SK-N-SH (cell line): ENCODE results near the gene SLC7A8. TPM values are rescaled to one million over a fixed set of nuclear protein-coding genes. Genes with fewer than 3 reads are reported as not detected.

Experiments used
- CTCF ChIA-PET: fragments of 300-600, 350-600 bp; formaldehyde crosslinking; extraction: SDS; loops from one replicate; lab custom pipeline; 2021; lab: Yijun Ruan, JAX
- POLR2A ChIA-PET: fragments of 350-600 bp; sonication (Branson Sonifier 250); formaldehyde crosslinking; extraction: SDS; loops from one replicate; lab custom pipeline; 2020; ENCODE audit warnings: antibody characterized with exemption, inconsistent platforms; lab: Yijun Ruan, JAX
- DNase-seq: peaks from one replicate; pipeline ENCODE4 v3.0.0; 2012
- H2AFZ ChIP-seq: fragments of 200-600 bp; sonication (generic); 2 replicates; pipeline ENCODE4 v1.8.1; 2016; ENCODE audit warnings: antibody characterized with exemption, mild to moderate bottlenecking, low read depth
- H3F3A ChIP-seq: fragments of 200-600 bp; sonication (generic); replicated peaks from 2 replicates; pipeline ENCODE3; 2016; ENCODE audit warnings: antibody characterized with exemption, mild to moderate bottlenecking; ENCODE audit not compliant: insufficient read depth
- H3K27ac ChIP-seq, 2 experiments: fragments of 200-500 bp in 1 of 2; fragments of 200-600 bp in 1 of 2; sonication (Bioruptor generic) in 1 of 2; sonication (generic), shearing (Covaris generic) in 1 of 2; 2 replicates each; pipeline versions ENCODE4 v1.5.1 to v1.6.1; 2014 to 2016; ENCODE audit warnings: low read depth in 2 of 2, inconsistent platforms in 1 of 2, low read length in 1 of 2, mild to moderate bottlenecking in 1 of 2, mixed read lengths in 1 of 2
- H3K27me3 ChIP-seq: fragments of 200-600 bp; sonication (generic), shearing (Covaris generic); 2 replicates; pipeline ENCODE4 v1.6.1; 2016; ENCODE audit warnings: mixed run types; ENCODE audit not compliant: insufficient read depth
- H3K36me3 ChIP-seq, 2 experiments: fragments of 200-500 bp in 1 of 2; fragments of 200-600 bp in 1 of 2; sonication (Bioruptor generic) in 1 of 2; sonication (generic) in 1 of 2; replicated peaks in 1 of 2; 2 replicates each; pipeline versions ENCODE3 to v1.5.1; 2014 to 2016; ENCODE audit warnings: low read length in 1 of 2, mild to moderate bottlenecking in 1 of 2; ENCODE audit not compliant: insufficient read depth in 2 of 2, control insufficient read depth in 1 of 2
- H3K4me1 ChIP-seq, 2 experiments: fragments of 200-500 bp in 1 of 2; fragments of 200-600 bp in 1 of 2; sonication (Bioruptor generic) in 1 of 2; sonication (generic), shearing (Covaris generic) in 1 of 2; 2 replicates each; pipeline versions ENCODE4 v1.5.1 to v1.6.1; 2014 to 2016; ENCODE audit warnings: low read depth in 1 of 2, low read length in 1 of 2, mixed run types in 1 of 2; ENCODE audit not compliant: insufficient read depth in 2 of 2, control insufficient read depth in 1 of 2
- H3K4me2 ChIP-seq: fragments of 200-600 bp; sonication (generic), shearing (Covaris generic); 2 replicates; pipeline ENCODE4 v1.6.1; 2017; ENCODE audit warnings: mixed run types
- H3K4me3 ChIP-seq, 2 experiments: fragments of 200-500 bp in 1 of 2; fragments of 200-600 bp in 1 of 2; sonication (Bioruptor generic) in 1 of 2; sonication (generic), shearing (Covaris generic) in 1 of 2; 2 replicates each; pipeline versions ENCODE4 v1.5.1 to v1.8.1; 2014 to 2016; ENCODE audit warnings: low read depth in 2 of 2, inconsistent platforms in 1 of 2, low read length in 1 of 2, mild to moderate bottlenecking in 1 of 2, mixed read lengths in 1 of 2, moderate library complexity in 1 of 2
- H3K79me2 ChIP-seq: fragments of 200-600 bp; sonication (generic); 2 replicates; pipeline ENCODE4 v1.8.1; 2017; ENCODE audit warnings: mild to moderate bottlenecking; ENCODE audit not compliant: insufficient read depth
- H3K9ac ChIP-seq: fragments of 200-600 bp; sonication (generic); 2 replicates; pipeline ENCODE4 v1.6.1; 2017; ENCODE audit warnings: mixed run types
- H3K9me2 ChIP-seq: fragments of 200-600 bp; sonication (generic); 2 replicates; pipeline ENCODE4 v1.6.1; 2017; ENCODE audit warnings: mixed run types
- H3K9me3 ChIP-seq: fragments of 200-600 bp; sonication (generic); 2 replicates; pipeline ENCODE4 v1.6.1; 2017; ENCODE audit warnings: mixed run types, mild to moderate bottlenecking, moderate library complexity
- H4K20me1 ChIP-seq: fragments of 200-600 bp; sonication (generic); 2 replicates; pipeline ENCODE4 v1.6.1; 2017; ENCODE audit warnings: mild to moderate bottlenecking, mixed run types; ENCODE audit not compliant: insufficient read depth
- CHD2 ChIP-seq: fragments of 150-350 bp; IDR thresholded peaks from 2 replicates; pipeline ENCODE4 v1.6.1; 2018; ENCODE audit warnings: low read length; ENCODE audit not compliant: partially characterized antibody
- FOSL2 ChIP-seq: IDR thresholded peaks from 2 replicates; pipeline ENCODE4 v1.4.0; 2012; ENCODE audit warnings: low read depth, mild to moderate bottlenecking, moderate library complexity, borderline replicate concordance
- FOXJ3 ChIP-seq: sonication (generic); formaldehyde crosslinking; IDR thresholded peaks from 2 replicates; pipeline ENCODE4 v1.5.1; 2020; ENCODE audit warnings: mild to moderate bottlenecking, missing genetic modification reagents
- FOXM1 ChIP-seq: IDR thresholded peaks from 2 replicates; pipeline ENCODE4 v1.4.0; 2012; ENCODE audit warnings: low read depth, mild to moderate bottlenecking
- GABPA ChIP-seq: IDR thresholded peaks from 2 replicates; pipeline ENCODE4 v1.4.0; 2012; ENCODE audit warnings: low read depth, mild to moderate bottlenecking
- JUND ChIP-seq: IDR thresholded peaks from 2 replicates; pipeline ENCODE4 v1.4.0; 2012
- MAX ChIP-seq: IDR thresholded peaks from 2 replicates; pipeline ENCODE4 v1.4.0; 2012; ENCODE audit warnings: low read depth
- MXI1 ChIP-seq: IDR thresholded peaks from 2 replicates; pipeline ENCODE4 v1.6.1; 2012; ENCODE audit warnings: mild to moderate bottlenecking, low read depth, low read length, improper control_type of control experiment
- NFIC ChIP-seq: IDR thresholded peaks from 2 replicates; pipeline ENCODE4 v1.4.0; 2012; ENCODE audit warnings: borderline replicate concordance
- NRF1 ChIP-seq: IDR thresholded peaks from 2 replicates; pipeline ENCODE4 v1.6.1; 2012; ENCODE audit warnings: low read depth, mild to moderate bottlenecking, low read length
- SIN3A ChIP-seq: IDR thresholded peaks from 2 replicates; pipeline ENCODE4 v1.6.1; 2012; ENCODE audit warnings: low read depth, mild to moderate bottlenecking, low read length, moderate library complexity, borderline replicate concordance
- TAF1 ChIP-seq: IDR thresholded peaks from 2 replicates; pipeline ENCODE4 v1.6.1; 2012; ENCODE audit warnings: low read depth, mild to moderate bottlenecking, low read length, moderate library complexity, borderline replicate concordance
- TCF12 ChIP-seq: IDR thresholded peaks from 2 replicates; pipeline ENCODE4 v1.4.0; 2012
- TEAD4 ChIP-seq: IDR thresholded peaks from 2 replicates; pipeline ENCODE4 v1.4.0; 2012; ENCODE audit warnings: mild to moderate bottlenecking, borderline replicate concordance; ENCODE audit not compliant: insufficient read depth
- USF1 ChIP-seq: IDR thresholded peaks from 2 replicates; pipeline ENCODE4 v1.4.0; 2012; ENCODE audit warnings: low read depth, borderline replicate concordance
- YY1 ChIP-seq: IDR thresholded peaks from 2 replicates; pipeline ENCODE4 v1.4.0; 2012; ENCODE audit warnings: low read depth, mild to moderate bottlenecking
- WGBS: methylation state at CpG from one replicate; pipeline ENCODE4 v1.1.6; 2017; ENCODE audit warnings: low lambda C conversion rate; 5-methylcytosine and 5-hydroxymethylcytosine counted together
- polyA plus RNA-seq, 3 experiments: library from polyadenylated mRNA; depleted of rRNA; stranded (reverse); fragments of >200 nt; gene quantifications; 2 replicates each; pipeline ENCODE4 v1.2.3, GENCODE V29; 2012

SLC7A8 gene
- polyA plus RNA-seq, 1 of the 3 experiments (the other 2 are of a cell fraction), result 1.4 TPM

- Histone ChIP-seq H3K27me3 (peaks cover 9% of the 10 kb centered on the region; the same call in 1 of the 2 replicates), H3K79me2 (no peaks in the 10 kb centered on the region), H3K9ac (no peak overlapping the region), H3K4me2 (no peak overlapping the region), H4K20me1 (no peaks in the 10 kb centered on the region), H3K9me2 (no peaks in the 10 kb centered on the region), H3K4me1 (peaks cover 0 to 32% of the 10 kb centered on the region in 2 experiments; a peak in 3 of 4 replicates), H3K4me3 (no peak overlapping the region)
- TF ChIP-seq TEAD4 (no peak), FOXM1 (no peak), SIN3A (no peak), TAF1 (no peak), MXI1 (no peak), MAX (no peak), FOSL2 (no peak), JUND (no peak), TCF12 (no peak), USF1 (no peak), GABPA (no peak), FOXJ3 (CRISPR knock-in tag) (no peak), NRF1 (no peak), CHD2 (no peak), NFIC (no peak)
- TF ChIP-seq, all 33 proteins: peak for 0
- Histone ChIP-seq H2AFZ (peak overlapping the region; percentile 24; the same call in 1 of the 2 replicates), H3K36me3 (no peaks in the 10 kb centered on the region), H3K27ac (no peak overlapping the region), H3K9me3 (no peaks in the 10 kb centered on the region), H3F3A (no peaks in the 10 kb centered on the region)
- DNase-seq, result no peak
- 89% methylated on average over 10 of the region's 10 CpGs for WGBS
- ChIA-PET CTCF (interaction anchor here (1.0 to 2.4 kb wide), 2 partner anchors 34 to 97 kb away, joined by 3 to 10 read pairs; no protein-coding TSS in a partner anchor), POLR2A (no interaction called here)
These were observed 28.4 kb downstream of the SLC7A8 start for GRCh38 chr14:23154964-23155587.

- H3K27ac ChIP-seq, result no peak overlapping the region
- H3K9me3 ChIP-seq, result no peaks in the 10 kb centered on the region
- CTCF ChIA-PET, result interaction anchor here (1.0 to 2.4 kb wide), 2 partner anchors 33 kb away, joined by 3 to 10 read pairs; no protein-coding TSS in a partner anchor
- no peak overlapping the region for H3K9ac ChIP-seq
- POLR2A ChIA-PET, result no interaction called here
- no peaks in the 10 kb centered on the region for H3K36me3 ChIP-seq
- 43% methylated on average over 23 of the region's 28 CpGs for WGBS
- no peaks in the 10 kb centered on the region for H3F3A ChIP-seq
- H3K9me2 ChIP-seq, result no peaks in the 10 kb centered on the region
- peaks cover 9% of the 10 kb centered on the region; the same call in 1 of the 2 replicates for H3K27me3 ChIP-seq
- TF ChIP-seq MAX (0 out of 2 replicates have a peak, but pooled peaks have one; percentile 39), YY1 (no peak)
- TF ChIP-seq, all 33 proteins: peak for 1
- peak overlapping the region; percentile 41; the same call in 1 of the 2 replicates for H2AFZ ChIP-seq
- no peaks in the 10 kb centered on the region for H4K20me1 ChIP-seq
- DNase-seq, result peak; percentile 34
- H3K79me2 ChIP-seq, result no peaks in the 10 kb centered on the region
- peak overlapping the region; percentile 2; the same call in 1 of the 2 replicates for H3K4me2 ChIP-seq
- no peak overlapping the region for H3K4me3 ChIP-seq
- H3K4me1 ChIP-seq, result peaks cover 0 to 23% of the 10 kb centered on the region in 2 experiments; a peak in 3 of 4 replicates
These were observed 29.3 kb downstream of the SLC7A8 start for GRCh38 chr14:23153851-23154796.
